ENCODE measurements around the gene TTC38.

The TTC38 gene

DNA sequence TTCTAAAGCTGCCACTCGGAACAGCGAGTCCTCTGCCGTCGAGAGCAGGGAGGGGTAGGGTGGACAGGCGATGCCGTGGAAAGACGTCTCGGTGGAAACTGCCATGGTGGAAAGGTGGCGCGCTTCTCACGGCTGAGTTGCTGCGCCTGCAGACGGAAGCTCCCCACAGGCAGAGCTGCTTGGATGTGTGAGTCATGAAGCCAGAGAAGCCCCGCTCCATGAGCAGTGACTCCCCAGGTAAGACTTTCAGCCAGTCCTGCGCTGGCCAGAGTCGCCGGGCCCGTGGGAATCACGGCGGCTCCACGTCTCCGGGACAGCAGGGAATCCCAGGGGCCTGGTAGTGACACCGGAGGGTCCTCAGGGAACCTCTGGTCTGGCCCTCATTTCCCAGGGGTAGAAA, 63.7 kb downstream of the TTC38 start:
- TF ChIP-seq, protein P1, sequence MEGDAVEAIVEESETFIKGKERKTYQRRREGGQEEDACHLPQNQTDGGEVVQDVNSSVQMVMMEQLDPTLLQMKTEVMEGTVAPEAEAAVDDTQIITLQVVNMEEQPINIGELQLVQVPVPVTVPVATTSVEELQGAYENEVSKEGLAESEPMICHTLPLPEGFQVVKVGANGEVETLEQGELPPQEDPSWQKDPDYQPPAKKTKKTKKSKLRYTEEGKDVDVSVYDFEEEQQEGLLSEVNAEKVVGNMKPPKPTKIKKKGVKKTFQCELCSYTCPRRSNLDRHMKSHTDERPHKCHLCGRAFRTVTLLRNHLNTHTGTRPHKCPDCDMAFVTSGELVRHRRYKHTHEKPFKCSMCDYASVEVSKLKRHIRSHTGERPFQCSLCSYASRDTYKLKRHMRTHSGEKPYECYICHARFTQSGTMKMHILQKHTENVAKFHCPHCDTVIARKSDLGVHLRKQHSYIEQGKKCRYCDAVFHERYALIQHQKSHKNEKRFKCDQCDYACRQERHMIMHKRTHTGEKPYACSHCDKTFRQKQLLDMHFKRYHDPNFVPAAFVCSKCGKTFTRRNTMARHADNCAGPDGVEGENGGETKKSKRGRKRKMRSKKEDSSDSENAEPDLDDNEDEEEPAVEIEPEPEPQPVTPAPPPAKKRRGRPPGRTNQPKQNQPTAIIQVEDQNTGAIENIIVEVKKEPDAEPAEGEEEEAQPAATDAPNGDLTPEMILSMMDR (IDR thresholded peaks at IDR 0.05; ENCODE audit: low read depth, low read length), result no peak
- DNase-seq (ENCODE audit: low read depth, low spot score), result no peak
- in situ Hi-C loops (cut with HindIII; ENCODE audit: low sequenced_read_pairs), result no loop called here

DNA sequence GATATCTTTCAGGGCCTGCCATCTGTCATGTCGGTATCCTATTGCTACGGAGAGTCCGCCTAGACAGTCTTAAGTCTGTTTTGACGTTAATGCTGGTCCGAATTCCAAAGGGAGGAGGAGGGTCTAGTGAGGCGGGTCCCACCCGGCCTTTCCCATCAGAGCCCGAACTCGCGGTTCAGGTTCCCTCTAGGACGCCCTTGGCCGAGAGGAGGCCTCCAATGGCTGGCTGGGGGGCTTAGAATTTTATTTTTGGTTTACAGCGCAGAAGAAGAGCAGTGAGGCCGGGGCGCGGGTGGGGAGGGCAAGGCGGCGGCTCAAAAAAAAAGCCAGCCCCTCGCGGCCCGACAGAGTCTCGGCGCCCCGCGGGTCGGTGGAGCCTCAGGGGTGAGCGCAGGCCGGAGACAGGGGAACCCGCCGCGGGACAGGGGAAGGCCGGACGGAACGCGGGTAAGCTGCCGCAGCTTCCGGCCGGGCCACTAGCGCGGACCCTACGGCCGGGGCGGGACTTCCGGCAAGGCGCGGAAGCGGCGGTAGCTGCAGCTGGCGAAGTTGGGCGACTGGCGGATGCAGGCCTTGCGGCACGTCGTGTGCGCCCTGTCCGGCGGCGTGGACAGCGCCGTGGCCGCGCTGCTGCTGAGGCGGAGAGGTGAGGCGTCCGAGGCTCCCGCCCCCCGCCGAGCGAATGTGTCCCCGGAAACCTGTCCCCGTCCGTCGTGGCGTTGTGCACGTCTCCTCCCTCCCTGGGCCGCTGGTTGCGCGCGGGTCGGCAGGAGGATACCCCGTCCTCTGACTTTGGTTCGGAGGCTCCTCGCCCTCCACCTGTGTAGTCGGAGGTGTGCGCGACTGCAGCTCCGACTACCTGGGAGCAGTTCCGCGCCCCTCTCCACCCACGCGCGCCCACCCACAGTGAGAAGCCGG, 67.7 kb downstream of the TTC38 start, which contains the start of gene TRMU:
TSS of gene TRMU (plus strand) at position 514 of the 918 bp plus-strand sequence. CDS start at position 565, 51 bp downstream.
- in situ Hi-C loops (cut with HindIII; ENCODE audit: low sequenced_read_pairs), result no loop called here
- peak; percentile 85 for DNase-seq (ENCODE audit: low read depth, low spot score)
- TF ChIP-seq, protein P1 (IDR thresholded peaks at IDR 0.05; ENCODE audit: low read depth, low read length), result no peak
- H3K4me3 ChIP-seq (ENCODE audit: low read depth, low read length), result peak within 1 kb of the TSS; percentile 93

More for the DNA sequence above, 63.7 kb downstream of the TTC38 start:
- no peak overlapping the region for H3K4me3 ChIP-seq (ENCODE audit: low read depth, low read length)

DNA sequence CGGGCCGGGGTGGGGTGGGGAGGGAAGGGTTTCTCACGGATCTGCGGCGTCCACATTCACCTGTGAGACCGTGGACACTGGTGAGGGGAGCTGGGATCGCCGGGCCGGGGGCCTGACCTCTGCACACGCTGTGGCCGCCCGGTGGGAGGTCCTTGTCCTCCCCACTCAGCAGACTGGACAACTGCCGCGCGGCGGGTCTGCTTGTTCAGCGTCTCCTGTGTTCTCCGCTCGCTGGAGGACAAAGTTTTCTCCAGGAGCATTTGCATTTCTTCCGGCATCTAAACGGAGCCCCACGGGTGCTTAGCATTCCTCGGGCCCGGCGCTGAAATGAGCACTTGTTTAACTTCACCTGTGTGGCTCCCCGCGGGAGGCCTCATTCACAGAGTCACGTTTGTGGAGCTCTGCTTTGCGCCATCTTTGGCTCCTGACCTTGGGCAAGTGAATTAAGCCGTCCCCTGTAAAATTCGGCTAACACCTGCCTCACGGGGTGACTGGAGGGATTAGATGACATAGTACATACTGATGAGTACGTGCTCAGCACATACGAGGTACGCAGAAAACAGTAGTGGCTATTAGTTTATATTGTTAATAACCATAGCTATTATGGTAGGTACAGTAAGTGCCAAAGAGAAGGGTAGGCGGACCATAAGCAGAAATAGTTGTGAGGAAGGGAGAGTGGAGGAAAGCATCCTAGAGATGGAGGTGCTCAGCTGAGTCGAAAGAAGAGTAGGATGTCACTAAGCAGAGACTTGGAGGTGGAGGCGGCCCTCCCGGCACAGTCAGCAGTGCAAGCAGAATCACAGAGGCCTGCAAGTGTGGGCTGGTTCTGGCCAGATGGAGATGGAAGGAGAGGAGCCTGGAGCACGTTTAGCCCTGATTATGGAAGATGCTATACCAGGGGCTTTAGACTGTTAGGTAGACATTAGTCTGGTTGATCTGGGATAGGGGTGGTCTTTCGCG, 68.6 kb downstream of the TTC38 start:
- DNase-seq (ENCODE audit: low read depth, low spot score), result no peak
- in situ Hi-C loops (cut with HindIII; ENCODE audit: low sequenced_read_pairs), result no loop called here
- TF ChIP-seq, protein P1 (IDR thresholded peaks at IDR 0.05; ENCODE audit: low read depth, low read length), result no peak
- H3K4me3 ChIP-seq (ENCODE audit: low read depth, low read length), result peak overlapping the region; percentile 93

DNA sequence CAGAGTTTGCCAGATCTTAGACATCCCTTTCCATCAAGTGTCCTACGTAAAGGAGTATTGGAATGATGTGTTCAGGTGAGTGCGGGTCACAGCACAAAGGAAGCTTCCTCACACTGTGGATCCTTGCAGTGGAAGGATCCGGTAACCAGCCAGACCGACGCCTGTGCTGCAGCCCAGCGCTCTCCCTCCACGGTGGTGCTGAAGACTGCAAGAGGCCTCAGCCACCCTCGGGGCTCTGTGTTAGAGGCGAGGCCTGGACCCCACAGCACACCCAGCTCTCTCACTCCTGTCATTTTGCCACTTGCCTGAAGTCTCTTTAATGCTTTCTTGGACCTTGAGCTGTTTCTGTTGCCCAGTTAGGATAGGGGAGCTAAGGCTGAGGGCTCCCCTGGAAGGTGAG, 70.1 kb downstream of the TTC38 start:
- no peak for DNase-seq (ENCODE audit: low read depth, low spot score)
- H3K4me3 ChIP-seq (ENCODE audit: low read depth, low read length), result no peak overlapping the region
- in situ Hi-C loops (cut with HindIII; ENCODE audit: low sequenced_read_pairs), result no loop called here
- TF ChIP-seq, protein P1 (IDR thresholded peaks at IDR 0.05; ENCODE audit: low read depth, low read length), result no peak

DNA sequence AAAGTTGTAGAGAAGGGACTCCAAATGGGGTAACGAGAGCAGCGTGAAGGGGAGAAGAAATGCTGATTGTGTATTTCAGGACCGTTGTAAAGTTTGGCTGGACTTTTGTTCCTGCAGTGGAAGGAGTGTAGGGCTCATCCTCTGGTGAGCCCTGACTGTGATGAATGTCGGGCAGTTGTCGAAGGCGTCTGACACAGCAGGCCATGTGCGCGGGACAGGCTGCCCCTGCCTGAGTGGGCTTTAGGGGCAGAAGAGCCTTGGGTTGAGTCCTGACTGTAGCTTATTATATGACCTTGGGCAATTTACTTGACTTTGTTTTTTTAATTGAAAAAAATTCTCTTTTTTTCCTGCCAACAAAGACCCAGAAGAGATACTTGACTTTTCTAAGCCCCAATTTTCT, 70.8 kb downstream of the TTC38 start:
- no peak for DNase-seq (ENCODE audit: low read depth, low spot score)
- in situ Hi-C loops (cut with HindIII; ENCODE audit: low sequenced_read_pairs), result no loop called here
- TF ChIP-seq, protein P1 (IDR thresholded peaks at IDR 0.05; ENCODE audit: low read depth, low read length), result no peak
- H3K4me3 ChIP-seq (ENCODE audit: low read depth, low read length), result no peak overlapping the region

DNA sequence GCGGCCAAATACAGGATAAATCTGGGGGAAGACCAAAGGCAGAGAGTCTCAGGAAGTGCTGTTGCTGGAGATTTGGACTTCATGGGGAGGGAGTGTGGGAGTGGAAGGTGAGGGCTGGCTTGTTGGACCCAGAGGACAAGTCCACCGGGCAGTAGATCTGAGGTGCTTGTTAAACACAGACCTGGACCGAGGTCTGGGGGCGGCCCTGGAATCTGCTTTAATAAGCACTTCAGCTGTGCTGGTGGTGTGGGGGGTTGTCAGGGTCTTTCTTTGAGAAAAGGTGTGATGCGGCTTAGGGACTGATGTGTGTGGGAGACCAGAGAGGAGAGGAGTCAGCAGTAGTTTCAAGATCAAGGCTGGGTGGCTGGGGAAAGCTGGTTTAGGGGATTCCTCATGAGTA, 72.1 kb downstream of the TTC38 start:
- TF ChIP-seq, protein P1 (IDR thresholded peaks at IDR 0.05; ENCODE audit: low read depth, low read length), result no peak
- in situ Hi-C loops (cut with HindIII; ENCODE audit: low sequenced_read_pairs), result no loop called here

More for the DNA sequence above, 72.1 kb downstream of the TTC38 start:
- DNase-seq (ENCODE audit: low read depth, low spot score), result no peak
- no peak overlapping the region for H3K4me3 ChIP-seq (ENCODE audit: low read depth, low read length)
